PC-9 (cell line): ENCODE measurements around the gene DSG3. TPM values are rescaled to one million over a fixed set of nuclear protein-coding genes. Genes with fewer than 3 reads are reported as not detected.
A peak's percentile ranks its signal among the peaks of the same experiment; 100 is the strongest.

ENCODE experiments used
- BruUV-seq: library from RNA; stranded (reverse); fragments of 400-500 nt; replicated peaks from 2 replicates; lab custom pipeline; 2021; lab: Mats Ljungman, UMichigan
- CTCF ChIA-PET: fragments of 300-600 bp; sonication (Branson Sonifier 250); formaldehyde crosslinking; loops from one replicate; lab custom pipeline; 2022; ENCODE audit warnings: antibody characterized with exemption; lab: Charles Lee
- POLR2A ChIA-PET: fragments of 300-600 bp; sonication (Branson Sonifier 250); formaldehyde crosslinking; loops from one replicate; lab custom pipeline; 2022; ENCODE audit warnings: antibody characterized with exemption; ENCODE audit not compliant: unreplicated experiment; lab: Charles Lee
- DNase-seq, 2 experiments: peaks; one replicate each; pipeline versions ENCODE4 v3.0.0 to v3.0.0-alpha.2; 2015 to 2022; ENCODE audit warnings: mixed read lengths in 1 of 2
- H2AFZ ChIP-seq: fragments of 200-600 bp; sonication (generic); 2 replicates; pipeline ENCODE4 v1.8.1; 2017; ENCODE audit warnings: antibody characterized with exemption
- H3F3A ChIP-seq: fragments of 200-600 bp; sonication (generic); 2 replicates; pipeline ENCODE4 v1.8.1; 2017; ENCODE audit warnings: antibody characterized with exemption, mild to moderate bottlenecking, low read depth; ENCODE audit not compliant: insufficient read depth
- H3K27ac ChIP-seq: fragments of 200-600 bp; sonication (generic); 2 replicates; pipeline ENCODE4 v1.6.1; 2016; ENCODE audit warnings: mixed run types
- H3K27me3 ChIP-seq: fragments of 200-600 bp; sonication (generic); 2 replicates; pipeline ENCODE4 v1.6.1; 2016; ENCODE audit warnings: low read depth, mixed run types; ENCODE audit not compliant: insufficient read depth
- H3K36me3 ChIP-seq: fragments of 200-600 bp; sonication (generic); 2 replicates; pipeline ENCODE4 v1.6.1; 2016; ENCODE audit warnings: low read depth, mixed run types
- H3K4me1 ChIP-seq: fragments of 200-600 bp; sonication (generic); replicated peaks from 2 replicates; pipeline ENCODE4 v1.6.1; 2016; ENCODE audit warnings: mixed run types; ENCODE audit not compliant: insufficient read depth
- H3K4me2 ChIP-seq: fragments of 200-600 bp; sonication (generic); 2 replicates; pipeline ENCODE4 v1.6.1; 2017; ENCODE audit warnings: mixed run types
- H3K4me3 ChIP-seq: fragments of 200-600 bp; sonication (generic); 2 replicates; pipeline ENCODE4 v1.6.1; 2016; ENCODE audit warnings: mixed run types
- H3K79me2 ChIP-seq: fragments of 200-600 bp; sonication (generic); 2 replicates; pipeline ENCODE4 v1.6.1; 2017; ENCODE audit warnings: low read depth, mixed run types
- H3K9me2 ChIP-seq: fragments of 200-600 bp; sonication (generic); 2 replicates; pipeline ENCODE4 v1.8.1; 2017; ENCODE audit warnings: mild to moderate bottlenecking; ENCODE audit not compliant: insufficient read depth
- H3K9me3 ChIP-seq: fragments of 200-600 bp; sonication (generic); 2 replicates; pipeline ENCODE4 v1.8.1; 2016; ENCODE audit warnings: low read depth; ENCODE audit not compliant: insufficient read depth
- H4K20me1 ChIP-seq: fragments of 200-600 bp; sonication (generic); 2 replicates; pipeline ENCODE4 v1.8.1; 2017; ENCODE audit not compliant: insufficient read depth
- EZH2 ChIP-seq: fragments of 200-600 bp; sonication (generic); IDR thresholded peaks from 2 replicates; pipeline ENCODE4 v1.8.0; 2017; ENCODE audit warnings: antibody characterized with exemption, low read depth
- intact Hi-C: fragments of 100-400 bp; cut with micrococcal nuclease; formaldehyde crosslinking; loops from one replicate; pipeline ENCODE4 v1.10.0; 2022; ENCODE audit not compliant: unreplicated experiment
- total RNA-seq: library from RNA; stranded (reverse); gene quantifications from 2 replicates; pipeline ENCODE4 v1.2.3, GENCODE V29; 2021
- TF ChIP-seq, protein P1 (sequence below): fragments of 200-600 bp; sonication (generic); conservative IDR thresholded peaks from 2 replicates; pipeline ENCODE4 v1.6.1; 2017; ENCODE audit warnings: mixed run types, antibody characterized with exemption, mild to moderate bottlenecking, moderate library complexity

The DSG3 gene
- total RNA-seq, 1 experiment from 2014 or later: 0.13 TPM

DNA sequence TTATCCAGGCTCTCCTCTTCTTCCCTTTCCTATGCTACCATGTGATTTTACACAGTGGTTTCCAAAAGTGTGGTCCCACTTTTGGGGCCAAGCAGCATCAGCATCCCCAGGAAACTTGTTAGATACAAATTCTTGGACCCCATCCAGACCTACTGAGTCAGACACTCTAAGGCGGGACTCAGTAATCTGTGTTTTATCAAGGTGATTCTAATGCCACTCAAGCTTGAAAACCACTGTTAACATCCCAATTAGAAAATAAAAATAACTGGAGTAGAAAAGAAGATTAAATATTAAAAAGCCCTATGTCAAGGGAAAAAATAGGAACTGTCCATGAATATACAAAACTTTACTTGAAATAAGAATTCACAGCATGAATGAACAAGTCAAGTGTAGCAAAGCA is 61.2 kb downstream of the DSG3 start:
- CTCF ChIA-PET: no interaction called here
- H3K4me2 ChIP-seq: no peak overlapping the region
- intact Hi-C loops: no loop called here
- no peak overlapping the region for H3K27ac ChIP-seq
- H3K27me3 ChIP-seq: no peaks in the 10 kb centered on the region
- TF ChIP-seq EZH2: no peak
- TF ChIP-seq, protein P1, sequence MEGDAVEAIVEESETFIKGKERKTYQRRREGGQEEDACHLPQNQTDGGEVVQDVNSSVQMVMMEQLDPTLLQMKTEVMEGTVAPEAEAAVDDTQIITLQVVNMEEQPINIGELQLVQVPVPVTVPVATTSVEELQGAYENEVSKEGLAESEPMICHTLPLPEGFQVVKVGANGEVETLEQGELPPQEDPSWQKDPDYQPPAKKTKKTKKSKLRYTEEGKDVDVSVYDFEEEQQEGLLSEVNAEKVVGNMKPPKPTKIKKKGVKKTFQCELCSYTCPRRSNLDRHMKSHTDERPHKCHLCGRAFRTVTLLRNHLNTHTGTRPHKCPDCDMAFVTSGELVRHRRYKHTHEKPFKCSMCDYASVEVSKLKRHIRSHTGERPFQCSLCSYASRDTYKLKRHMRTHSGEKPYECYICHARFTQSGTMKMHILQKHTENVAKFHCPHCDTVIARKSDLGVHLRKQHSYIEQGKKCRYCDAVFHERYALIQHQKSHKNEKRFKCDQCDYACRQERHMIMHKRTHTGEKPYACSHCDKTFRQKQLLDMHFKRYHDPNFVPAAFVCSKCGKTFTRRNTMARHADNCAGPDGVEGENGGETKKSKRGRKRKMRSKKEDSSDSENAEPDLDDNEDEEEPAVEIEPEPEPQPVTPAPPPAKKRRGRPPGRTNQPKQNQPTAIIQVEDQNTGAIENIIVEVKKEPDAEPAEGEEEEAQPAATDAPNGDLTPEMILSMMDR: no peak
- no TSS peak for BruUV-seq
- no peaks in the 10 kb centered on the region for H3K36me3 ChIP-seq
- H3K4me3 ChIP-seq: no peak overlapping the region
- H3K9me3 ChIP-seq: no peaks in the 10 kb centered on the region; the same call in 1 of the 2 replicates
- H3K79me2 ChIP-seq: peaks cover 74% of the 10 kb centered on the region
- DNase-seq: no peak
- no peaks in the 10 kb centered on the region for H4K20me1 ChIP-seq
- H3K9me2 ChIP-seq: no peaks in the 10 kb centered on the region
- POLR2A ChIA-PET: no interaction called here
- H3F3A ChIP-seq: peaks cover 20% of the 10 kb centered on the region; the same call in 1 of the 2 replicates
- H2AFZ ChIP-seq: no peak overlapping the region
- H3K4me1 ChIP-seq: peaks cover 41% of the 10 kb centered on the region

DNA sequence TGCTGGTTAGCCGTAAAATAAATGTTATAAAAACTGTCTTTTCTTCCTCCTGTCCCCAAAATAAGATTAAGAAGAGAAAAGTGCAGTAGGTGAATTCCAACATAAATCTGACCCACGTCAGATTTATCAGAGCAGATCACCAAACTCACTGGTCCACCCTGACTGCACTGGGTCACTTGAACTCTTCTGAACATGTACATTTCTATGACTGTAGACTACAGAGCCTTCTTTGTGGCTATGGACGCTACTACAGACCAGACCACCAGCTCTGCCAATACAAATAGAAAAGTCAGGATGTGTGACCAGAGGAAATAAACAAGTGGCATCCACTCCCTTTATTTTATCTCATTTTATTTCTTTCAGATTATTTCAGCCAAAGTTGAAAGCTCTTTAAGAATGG is 62.0 kb downstream of the DSG3 start:
- intact Hi-C loops: no loop called here
- H3K4me2 ChIP-seq: no peak overlapping the region
- no peak overlapping the region for H3K4me3 ChIP-seq
- H3K4me1 ChIP-seq: peaks cover 46% of the 10 kb centered on the region
- H3K27ac ChIP-seq: peak overlapping the region; percentile 95
- CTCF ChIA-PET: interaction anchor here (0.6 kb wide), 1 partner anchor 560 kb away, joined by 3 read pairs; no protein-coding TSS in a partner anchor
- BruUV-seq: no TSS peak
- peaks cover 23% of the 10 kb centered on the region; the same call in 1 of the 2 replicates for H3F3A ChIP-seq
- peaks cover 76% of the 10 kb centered on the region for H3K79me2 ChIP-seq
- H3K27me3 ChIP-seq: no peaks in the 10 kb centered on the region
- POLR2A ChIA-PET: interaction anchor here (0.6 kb wide), 3 partner anchors 33 to 315 kb away, joined by 5 to 7 read pairs (median 6); no protein-coding TSS in a partner anchor
- DNase-seq: no peak
- 0 out of 2 replicates have a peak, but pooled peaks cover 2% of the 10 kb centered on the region for H3K36me3 ChIP-seq
- H2AFZ ChIP-seq: no peak overlapping the region
- H4K20me1 ChIP-seq: no peaks in the 10 kb centered on the region
- no peaks in the 10 kb centered on the region for H3K9me2 ChIP-seq
- no peak for TF ChIP-seq EZH2
- TF ChIP-seq, protein P1: no peak
- H3K9me3 ChIP-seq: no peaks in the 10 kb centered on the region; the same call in 1 of the 2 replicates

DNA sequence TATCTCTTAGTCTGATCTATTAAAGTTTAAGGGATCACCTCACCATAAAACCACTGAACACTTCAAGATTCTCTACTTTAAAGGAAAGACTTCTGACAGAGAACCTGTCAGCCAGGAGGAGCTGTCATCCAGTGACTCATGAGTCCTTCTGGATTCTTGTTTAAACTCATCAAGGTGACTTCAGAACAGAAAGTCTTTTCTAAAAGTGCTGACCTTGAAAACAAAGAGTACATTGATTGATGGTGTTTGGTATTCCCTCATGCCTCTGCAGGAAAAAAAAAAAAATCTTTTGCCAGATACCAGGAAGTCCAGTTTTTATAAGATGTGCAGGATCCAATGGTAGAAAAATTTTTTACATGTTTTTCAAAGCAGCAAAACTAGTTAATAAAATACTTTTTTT is 62.8 kb downstream of the DSG3 start:
- ChIA-PET POLR2A (interaction anchor here (0.6 kb wide), 1 partner anchor 33 kb away, joined by 7 read pairs; no protein-coding TSS in a partner anchor), CTCF (no interaction called here)
- TF ChIP-seq, protein P1: no peak
- no peak for TF ChIP-seq EZH2
- Histone ChIP-seq H3K27ac (peak overlapping the region; percentile 95), H3K79me2 (peaks cover 76% of the 10 kb centered on the region), H3K4me1 (peaks cover 46% of the 10 kb centered on the region), H3K4me3 (no peak overlapping the region), H3K9me2 (no peaks in the 10 kb centered on the region), H4K20me1 (no peaks in the 10 kb centered on the region), H3F3A (peaks cover 23% of the 10 kb centered on the region; the same call in 1 of the 2 replicates), H3K36me3 (0 out of 2 replicates have a peak, but pooled peaks cover 3% of the 10 kb centered on the region), H3K9me3 (no peaks in the 10 kb centered on the region; the same call in 1 of the 2 replicates), H3K4me2 (no peak overlapping the region), H2AFZ (no peak overlapping the region), H3K27me3 (no peaks in the 10 kb centered on the region)
- peak in 1 of 2 experiments; percentile 70 for DNase-seq
- no TSS peak for BruUV-seq
- intact Hi-C loops: loop anchor here (1.0 to 5.0 kb wide), 4 partner anchors 86 to 408 kb away; partner anchors contain the start of gene DSC2
